HG02981 (cell line): ENCODE results near the gene DNAJB2.
A peak's percentile ranks its signal among the peaks of the same experiment; 100 is the strongest.

Experiments used
- ATAC-seq: cut with Tn5 transposase; IDR thresholded peaks from one replicate; pipeline ENCODE4 v1.9.1; 2021; ENCODE audit warnings: mild to moderate bottlenecking, moderate library complexity; ENCODE audit not compliant: unreplicated experiment

The DNAJB2 gene

GRCh38 chr2:219279151-219279915 lies at the start of gene DNAJB2:
TSS of gene DNAJB2 (plus strand) at chr2:219279366. CDS start at chr2:219279834, 468 bp downstream.
- peak; percentile 81 for ATAC-seq

- ATAC-seq = peak; percentile 16
Observed at GRCh38 chr2:219230059-219230540, 49.1 kb upstream of the DNAJB2 start.

DNA sequence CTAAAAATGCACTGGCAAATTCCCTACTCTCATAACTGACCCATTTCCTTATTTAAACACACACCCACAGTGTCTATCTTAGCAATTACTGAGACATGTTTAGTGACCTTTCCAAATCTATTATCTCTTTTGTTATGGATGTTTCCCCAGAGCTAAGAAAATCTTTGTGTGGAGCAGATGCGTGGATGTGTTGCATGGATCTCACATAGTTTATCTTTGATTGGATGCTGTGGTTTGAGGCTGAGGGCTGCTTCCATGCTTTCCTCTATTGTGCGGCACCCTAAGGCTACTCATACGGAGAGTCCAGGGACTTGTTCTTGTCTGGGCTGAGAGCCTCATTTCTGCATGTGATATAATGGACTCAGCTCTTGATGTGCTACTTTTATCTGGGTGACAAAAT lies 44.8 kb upstream of the DNAJB2 start:
- no peak for ATAC-seq

DNA sequence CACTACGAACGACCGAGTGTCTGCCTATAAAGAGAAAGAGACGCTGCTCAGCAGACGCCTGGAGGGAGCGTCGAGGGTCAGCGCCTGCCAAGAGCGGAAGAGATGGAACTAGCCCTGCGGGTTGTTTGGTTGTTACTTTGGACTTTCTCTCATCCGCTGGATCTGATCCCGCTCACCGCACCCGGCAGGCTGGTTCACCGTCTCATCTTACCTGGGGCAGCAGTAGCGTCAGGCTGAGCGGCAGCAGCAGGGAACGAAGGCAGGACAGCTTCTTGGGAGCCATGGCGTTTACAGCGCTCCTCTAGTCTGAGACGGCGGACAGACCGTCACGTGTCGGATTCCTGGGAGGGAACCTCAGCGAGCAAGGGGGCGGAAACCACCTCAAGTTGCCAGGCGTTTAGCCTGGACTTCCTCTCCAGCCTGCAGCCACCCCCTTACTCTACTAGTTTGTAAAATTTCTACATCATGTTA lies 35.8 kb upstream of the DNAJB2 start:
- no peak for ATAC-seq

GRCh38 chr2:219244789-219245147 lies 34.4 kb upstream of the DNAJB2 start:
- no peak for ATAC-seq

DNA sequence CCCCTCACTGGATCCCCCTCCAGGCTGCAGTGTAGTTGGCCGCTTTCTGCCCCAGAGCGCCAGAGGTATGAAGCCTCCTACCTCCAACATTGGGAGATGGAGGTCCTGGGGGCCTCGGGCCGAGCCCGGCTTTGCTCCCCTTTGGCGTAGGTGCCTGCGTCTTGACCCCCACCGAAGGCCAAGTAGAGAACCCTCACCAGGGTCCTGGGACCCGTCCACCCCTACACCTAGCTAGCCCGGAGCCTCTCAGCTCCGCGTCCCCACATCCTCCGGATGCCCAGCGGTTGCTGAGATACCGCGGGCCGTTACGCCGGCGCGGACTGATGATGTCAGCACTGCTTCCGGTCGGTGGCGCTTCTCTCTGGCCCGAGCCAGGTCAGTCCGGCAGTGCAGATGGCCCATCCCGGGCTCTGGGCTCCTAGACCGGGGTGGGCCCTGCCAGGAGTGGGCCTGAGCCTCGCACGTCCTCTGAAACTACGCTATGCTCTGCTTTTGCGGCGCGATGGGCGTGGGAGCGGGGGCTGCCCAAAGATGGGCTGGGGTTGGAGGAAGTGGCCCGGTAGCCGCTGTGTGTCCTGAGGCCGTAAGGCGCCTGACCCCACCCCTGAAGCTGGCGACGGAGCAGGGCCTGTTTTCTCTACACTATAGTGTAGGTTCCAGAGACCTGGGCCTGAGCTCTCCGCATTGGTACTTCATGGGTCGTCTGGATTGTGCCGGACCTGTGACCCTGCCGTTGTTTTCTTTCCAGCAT lies 33.8 kb upstream of the DNAJB2 start, which contains the start of the genes GLB1L and STK16:
Gene GLB1L (minus strand): TSS at position 297 of the 751 bp plus-strand sequence. CDS start 1,871 bp downstream, outside the sequence.
Gene STK16 (plus strand): TSS at position 332 of the 751 bp plus-strand sequence. CDS start 521 bp downstream, outside the sequence.
- ATAC-seq = peak; percentile 68

DNA sequence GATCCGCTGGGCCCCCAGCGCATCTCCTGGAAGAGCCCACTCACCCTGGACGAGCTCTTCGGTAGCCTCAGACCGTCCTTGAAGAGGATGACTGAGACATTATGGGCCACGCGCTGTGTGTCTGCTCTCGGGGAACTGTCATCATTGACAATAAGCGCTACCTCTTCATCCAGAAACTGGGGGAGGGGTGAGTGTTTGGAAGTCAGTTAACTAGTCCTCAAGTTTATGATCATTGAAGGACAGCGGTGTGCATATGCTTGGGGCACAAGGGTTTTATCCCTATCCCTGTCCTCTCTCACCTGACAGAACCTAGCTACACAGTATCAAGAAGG lies 33.3 kb upstream of the DNAJB2 start:
- ATAC-seq = no peak

DNA sequence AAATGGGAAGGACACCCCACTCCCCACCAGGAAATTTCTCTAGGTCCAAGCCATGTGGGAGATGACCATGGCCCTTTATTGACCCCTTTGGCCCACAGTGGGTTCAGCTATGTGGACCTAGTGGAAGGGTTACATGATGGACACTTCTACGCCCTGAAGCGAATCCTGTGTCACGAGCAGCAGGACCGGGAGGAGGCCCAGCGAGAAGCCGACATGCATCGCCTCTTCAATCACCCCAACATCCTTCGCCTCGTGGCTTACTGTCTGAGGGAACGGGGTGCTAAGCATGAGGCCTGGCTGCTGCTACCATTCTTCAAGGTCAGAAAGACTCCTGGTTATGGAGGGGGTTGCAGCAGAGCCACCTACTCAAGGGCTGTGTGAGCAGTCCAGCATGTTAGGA lies 32.6 kb upstream of the DNAJB2 start:
- ATAC-seq = no peak

DNA sequence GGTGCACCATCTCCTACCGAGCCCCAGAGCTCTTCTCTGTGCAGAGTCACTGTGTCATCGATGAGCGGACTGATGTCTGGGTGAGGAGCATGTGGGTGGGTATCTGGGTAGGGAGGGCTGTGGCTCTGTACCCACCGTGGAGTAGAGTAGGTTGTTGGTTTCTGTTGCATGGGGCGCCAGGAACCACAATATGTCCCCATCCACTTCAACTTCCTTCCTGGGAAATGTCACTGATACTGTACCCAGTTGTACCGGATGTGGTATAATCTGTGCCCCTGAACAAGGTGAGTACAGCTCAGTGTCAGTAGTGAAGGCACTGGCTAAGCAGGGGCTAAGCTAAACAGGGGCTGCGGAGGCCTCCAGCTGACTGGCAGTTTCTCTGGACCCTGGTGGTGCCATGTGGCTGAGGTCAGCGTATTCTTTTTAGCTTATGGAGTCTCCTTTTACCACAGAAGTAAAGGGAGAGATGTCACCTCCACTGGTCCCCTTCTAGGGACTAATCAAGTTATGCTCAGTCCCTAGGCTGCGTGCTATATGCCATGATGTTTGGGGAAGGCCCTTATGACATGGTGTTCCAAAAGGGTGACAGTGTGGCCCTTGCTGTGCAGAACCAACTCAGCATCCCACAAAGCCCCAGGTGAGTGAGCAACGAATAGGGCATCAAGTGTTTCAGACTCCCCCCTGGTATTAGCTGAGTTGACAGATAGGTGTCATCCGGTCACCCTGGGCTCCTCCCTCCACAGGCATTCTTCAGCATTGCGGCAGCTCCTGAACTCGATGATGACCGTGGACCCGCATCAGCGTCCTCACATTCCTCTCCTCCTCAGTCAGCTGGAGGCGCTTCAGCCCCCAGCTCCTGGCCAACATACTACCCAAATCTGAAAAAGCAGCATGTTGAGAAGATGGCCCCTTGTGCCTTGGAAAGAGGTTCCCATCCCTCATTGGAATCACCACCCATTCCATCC lies 31.2 kb upstream of the DNAJB2 start:
- ATAC-seq = no peak

- no peak for ATAC-seq
Observed at GRCh38 chr2:219248845-219249202, 30.3 kb upstream of the DNAJB2 start.

GRCh38 chr2:219249203-219249980 lies 29.8 kb upstream of the DNAJB2 start:
- peak; percentile 48 for ATAC-seq

DNA sequence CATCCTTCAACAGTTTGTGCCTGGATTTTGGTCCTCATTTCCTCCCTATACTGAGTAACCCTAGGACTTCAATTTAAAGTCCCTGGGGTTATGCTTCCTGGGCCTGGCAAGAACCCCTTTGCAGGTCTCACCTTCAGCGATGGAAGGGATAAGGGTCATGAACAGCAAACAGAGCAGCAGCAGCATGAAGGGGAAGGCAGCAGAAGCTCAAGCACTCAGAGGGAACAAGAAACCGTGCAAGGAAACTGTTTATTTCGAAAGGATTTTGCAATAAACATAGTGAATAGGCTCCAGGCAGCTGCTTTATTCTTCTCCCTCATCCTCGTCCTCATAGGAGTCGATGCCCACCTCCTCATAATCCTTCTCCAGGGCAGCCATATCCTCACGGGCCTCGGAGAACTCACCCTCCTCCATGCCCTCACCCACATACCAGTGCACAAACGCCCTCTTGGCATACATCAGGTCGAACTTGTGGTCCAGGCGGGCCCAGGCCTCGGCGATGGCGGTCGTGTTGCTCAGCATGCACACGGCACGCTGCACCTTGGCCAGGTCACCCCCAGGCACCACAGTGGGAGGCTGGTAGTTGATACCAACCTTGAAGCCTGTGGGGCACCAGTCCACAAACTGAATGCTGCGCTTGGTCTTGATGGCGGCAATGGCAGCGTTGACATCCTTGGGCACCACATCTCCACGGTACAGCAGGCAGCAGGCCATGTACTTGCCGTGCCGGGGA lies 29.0 kb upstream of the DNAJB2 start:
- no peak for ATAC-seq

- ATAC-seq = no peak
Observed at GRCh38 chr2:219251656-219252055, 27.5 kb upstream of the DNAJB2 start.

- ATAC-seq = no peak
Observed at GRCh38 chr2:219252084-219252483, 27.1 kb upstream of the DNAJB2 start.

- ATAC-seq = no peak
Observed at GRCh38 chr2:219252570-219252899, 26.6 kb upstream of the DNAJB2 start.

- peak; percentile 9 for ATAC-seq
Observed at GRCh38 chr2:219252900-219253752, 26.0 kb upstream of the DNAJB2 start, which contains the start of gene TUBA4B. TSS of gene TUBA4B (plus strand) at chr2:219253243. CDS start at chr2:219253408, 165 bp downstream.

DNA sequence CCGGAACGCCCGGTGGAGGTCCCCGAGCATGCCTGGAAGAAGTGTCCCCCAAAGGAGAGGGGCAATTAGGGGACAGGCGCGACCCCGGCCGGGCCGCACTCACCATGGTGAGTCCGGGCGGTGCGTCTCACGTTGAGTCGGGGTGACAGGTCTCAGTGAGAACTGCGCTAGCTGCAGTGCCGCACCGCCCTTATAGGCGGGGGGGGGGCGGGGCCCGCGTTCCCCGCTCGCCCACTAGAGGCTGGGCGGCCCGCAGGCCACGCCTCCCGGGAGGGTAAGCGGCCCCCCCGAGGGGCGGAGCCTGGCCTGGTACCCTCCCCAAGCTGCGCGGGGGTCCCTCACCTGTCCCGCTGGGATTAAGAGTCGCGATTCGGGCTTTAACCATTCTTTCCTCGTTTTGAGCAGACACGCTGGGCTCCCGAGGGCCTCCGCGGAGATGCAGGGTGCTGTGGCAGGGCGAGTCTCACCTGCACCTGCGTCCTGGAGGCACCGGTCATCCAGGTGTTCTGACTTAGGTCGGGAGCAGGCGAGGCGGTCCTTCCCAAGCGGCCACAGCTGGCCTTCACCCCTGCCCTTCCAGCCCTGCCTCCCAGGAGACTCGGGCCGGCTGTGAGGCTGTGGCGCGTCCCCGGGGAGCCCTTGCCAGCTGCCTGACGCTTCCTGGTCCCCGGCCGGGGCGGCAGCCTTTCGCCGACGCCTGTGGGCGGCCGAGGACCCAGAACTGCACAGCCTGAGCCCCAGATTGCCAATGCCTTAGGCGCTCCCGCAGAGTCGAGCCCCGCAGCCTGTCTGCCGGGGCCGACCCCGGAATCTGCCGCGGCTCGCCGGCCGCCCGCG lies 25.2 kb upstream of the DNAJB2 start, which contains the start of gene TUBA4A:
Gene TUBA4A (minus strand): TSS at position 166 of the 837 bp plus-strand sequence. CDS start 60 bp downstream, at position 106.
- ATAC-seq = peak; percentile 49
